Endothelial cell of umbilical vein (primary cell): ENCODE results near the gene KDM3B. TPM values are rescaled to one million over a fixed set of nuclear protein-coding genes. Genes with fewer than 3 reads are reported as not detected.

Experiments used
- BruUV-seq: library from RNA; stranded (reverse); fragments of 400-500 nt; replicated peaks from 2 replicates; lab custom pipeline; 2021; lab: Mats Ljungman, UMichigan
- CTCF ChIA-PET: fragments of 300-600, 350-600 bp; sonication (Branson Sonifier 250); formaldehyde crosslinking; loops from one replicate; lab custom pipeline; 2021; ENCODE audit warnings: antibody characterized with exemption, inconsistent platforms; lab: Charles Lee
- POLR2A ChIA-PET: fragments of 300-600, 350-600 bp; sonication (Branson Sonifier 250); formaldehyde crosslinking; loops from one replicate; lab custom pipeline; 2021; ENCODE audit warnings: antibody characterized with exemption, inconsistent platforms; lab: Charles Lee
- DNase-seq: peaks from one replicate; pipeline ENCODE4 v3.0.0-alpha.2; 2011; ENCODE audit warnings: low read depth, low spot score
- FAIRE-seq: peaks from 2 replicates; lab custom pipeline; 2011; peaks lifted over from hg19 to GRCh38; lab: Jason Lieb, UNC
- H2AFZ ChIP-seq: 2 replicates; pipeline ENCODE4 v1.6.0; 2012; ENCODE audit warnings: low read depth, low read length, control low read depth, inconsistent platforms
- H3K27ac ChIP-seq: 2 replicates; pipeline ENCODE4 v1.5.1; 2011; ENCODE audit warnings: low read depth, mild to moderate bottlenecking, control low read depth, low read length, moderate library complexity; ENCODE audit not compliant: insufficient read depth
- H3K27me3 ChIP-seq, 2 experiments: 2 replicates each; pipeline versions ENCODE4 v1.6.0 to v1.6.1; 2011; ENCODE audit warnings: low read length in 2 of 2, mixed read lengths in 1 of 2; ENCODE audit not compliant: control insufficient read depth in 2 of 2, insufficient read depth in 2 of 2
- H3K36me3 ChIP-seq, 2 experiments: 2 replicates in 1 of 2; 3 replicates in 1 of 2; pipeline ENCODE4 v1.5.1; 2011; ENCODE audit warnings: low read length in 2 of 2, mild to moderate bottlenecking in 1 of 2, moderate library complexity in 1 of 2; ENCODE audit not compliant: control insufficient read depth in 2 of 2, insufficient read depth in 2 of 2; ENCODE audit errors: extremely low read depth in 1 of 2
- H3K4me1 ChIP-seq: 3 replicates; pipeline ENCODE4 v1.5.1; 2011; ENCODE audit warnings: mild to moderate bottlenecking, low read length; ENCODE audit not compliant: control insufficient read depth, insufficient read depth; ENCODE audit errors: extremely low read depth
- H3K4me2 ChIP-seq: 2 replicates; pipeline ENCODE4 v1.6.1; 2011; ENCODE audit warnings: low read length, control low read depth, mixed read lengths; ENCODE audit not compliant: insufficient read depth
- H3K4me3 ChIP-seq, 3 experiments: fragments of 200-600 bp in 1 of 3; sonication (generic), shearing (Covaris generic) in 1 of 3; replicated peaks in 1 of 3; 2 replicates each; pipeline ENCODE4 v1.5.1; 2011 to 2016; ENCODE audit warnings: control low read depth in 3 of 3, low read length in 3 of 3, mild to moderate bottlenecking in 2 of 3, inconsistent platforms in 1 of 3, low read depth in 1 of 3, moderate library complexity in 1 of 3; ENCODE audit not compliant: insufficient read depth in 1 of 3
- H3K79me2 ChIP-seq: 2 replicates; pipeline ENCODE4 v1.6.0; 2012; ENCODE audit warnings: low read length, inconsistent platforms; ENCODE audit not compliant: control insufficient read depth, insufficient read depth
- H3K9ac ChIP-seq: replicated peaks from 2 replicates; pipeline ENCODE3; 2011; ENCODE audit warnings: low read length, control low read depth; ENCODE audit not compliant: insufficient read depth; ENCODE audit errors: extremely low read depth
- H3K9me1 ChIP-seq: replicated peaks from 3 replicates; pipeline ENCODE4 v1.6.0; 2011; ENCODE audit warnings: mild to moderate bottlenecking, low read length; ENCODE audit not compliant: control insufficient read depth, insufficient read depth; ENCODE audit errors: extremely low read depth
- H3K9me3 ChIP-seq: replicated peaks from 2 replicates; pipeline ENCODE4 v1.5.1; 2012; ENCODE audit warnings: low read length, inconsistent platforms; ENCODE audit not compliant: control insufficient read depth, insufficient read depth
- H4K20me1 ChIP-seq: replicated peaks from 2 replicates; pipeline ENCODE3; 2011; ENCODE audit warnings: mild to moderate bottlenecking, low read length; ENCODE audit not compliant: control insufficient read depth, insufficient read depth; ENCODE audit errors: extremely low read depth
- CTCF ChIP-seq, 2 donors: IDR thresholded peaks; 1 replicate in 1 of 2; 2 replicates in 1 of 2; pipeline ENCODE4 v1.5.1; 2011; ENCODE audit warnings: low read length in 2 of 2, mild to moderate bottlenecking in 2 of 2, moderate library complexity in 2 of 2, control low read depth in 1 of 2, inconsistent platforms in 1 of 2, low read depth in 1 of 2; ENCODE audit not compliant: insufficient read depth in 1 of 2; ENCODE audit errors: extremely low read depth in 1 of 2
- EZH2 ChIP-seq: IDR thresholded peaks from 2 replicates; pipeline ENCODE4 v1.6.1; 2012; ENCODE audit warnings: borderline replicate concordance, low read depth, mild to moderate bottlenecking, moderate library complexity, low read length, inconsistent platforms; ENCODE audit not compliant: severe bottlenecking
- FOS ChIP-seq: IDR thresholded peaks from 2 replicates; pipeline ENCODE4 v1.6.1; 2011; ENCODE audit warnings: mild to moderate bottlenecking, low read length, moderate library complexity, borderline replicate concordance; ENCODE audit not compliant: insufficient read depth
- GATA2 ChIP-seq: IDR thresholded peaks from 2 replicates; pipeline ENCODE4 v1.7.0; 2011; ENCODE audit warnings: low read depth, mild to moderate bottlenecking, moderate library complexity, mixed read lengths, low read length; ENCODE audit not compliant: insufficient read length, insufficient read depth
- JUN ChIP-seq: IDR thresholded peaks from 2 replicates; pipeline ENCODE4 v1.6.1; 2011; ENCODE audit warnings: borderline replicate concordance, low read depth; ENCODE audit not compliant: insufficient read length, insufficient read depth
- MAX ChIP-seq: IDR thresholded peaks from 2 replicates; pipeline ENCODE4 v1.6.1; 2011; ENCODE audit not compliant: insufficient read depth, insufficient read length
- MYC ChIP-seq: IDR thresholded peaks from one replicate; pipeline ENCODE4 v1.6.1; 2011; ENCODE audit warnings: mild to moderate bottlenecking, low read depth, low read length
- POLR2A ChIP-seq: IDR thresholded peaks from 2 replicates; pipeline ENCODE4 v1.6.1; 2012; ENCODE audit warnings: low read depth, mild to moderate bottlenecking, control low read depth, low read length
- POLR2AphosphoS5 ChIP-seq: IDR thresholded peaks from 2 replicates; pipeline ENCODE4 v1.6.1; 2012; ENCODE audit warnings: low read depth, mild to moderate bottlenecking, control low read depth, low read length, moderate library complexity; ENCODE audit not compliant: insufficient read depth
- dilution Hi-C: fragments of 300-500 bp; cut with MboI; formaldehyde crosslinking; loops from one replicate; pipeline ENCODE4 v1.15.0; 2019; ENCODE audit warnings: low sequenced_read_pairs; ENCODE audit not compliant: extremely low pct_ligation_motif_present
- intact Hi-C: fragments of 100-400 bp; cut with micrococcal nuclease; formaldehyde crosslinking; loops from one replicate; pipeline ENCODE4 v1.10.0; 2022
- polyA plus RNA-seq, 4 experiments: library from polyadenylated mRNA; depleted of rRNA in 3 of 4; stranded (reverse) in 3 of 4; unstranded in 1 of 4; fragments of >200 nt; gene quantifications; 2 replicates each; pipeline versions ENCODE4 v1.2.1 to v1.2.3, GENCODE V29; 2011 to 2012; ENCODE audit warnings: missing spikeins in 1 of 4
- total RNA-seq: library from RNA; stranded (reverse); gene quantifications from 2 replicates; pipeline ENCODE4 v1.2.3, GENCODE V29; 2021

KDM3B gene
- total and polyA plus RNA-seq, 2 donors (not counting 3 experiments of a cell fraction or from before 2014, with no cell fraction given), result 19.0 to 55.7 TPM

GRCh38 chr5:138359621-138360020 lies 7.1 kb downstream of the KDM3B start:
- Histone ChIP-seq H3K4me1 (peaks cover 7% of the 10 kb centered on the region), H3K9me1 (no peaks in the 10 kb centered on the region), H3K27me3 (no peaks in the 10 kb centered on the region), H3K9ac (no peak overlapping the region), H2AFZ (no peak overlapping the region), H4K20me1 (peaks cover 4% of the 10 kb centered on the region), H3K4me2 (no peak overlapping the region), H3K79me2 (peaks cover 81% of the 10 kb centered on the region), H3K4me3 (no peak overlapping the region), H3K27ac (no peak overlapping the region), H3K9me3 (no peaks in the 10 kb centered on the region), H3K36me3 (no peaks in the 10 kb centered on the region)
- CTCF ChIA-PET, result no interaction called here
- no peak for TF ChIP-seq POLR2A
- no peak for TF ChIP-seq GATA2
- no peak for TF ChIP-seq JUN
- no peak for TF ChIP-seq POLR2AphosphoS5
- no peak for TF ChIP-seq FOS
- TF ChIP-seq MYC, result no peak
- no peak for TF ChIP-seq EZH2
- no peak for TF ChIP-seq MAX
- no peak for TF ChIP-seq CTCF (IDR thresholded peaks at IDR 0.05; ENCODE audit: extremely low read depth in 1 of 2, insufficient read depth in 1 of 2, low read depth in 1 of 2, low read length in 2 of 2)
- intact Hi-C loops (no loop called here), dilution Hi-C loops (no loop called here)
- BruUV-seq, result no TSS peak
- POLR2A ChIA-PET, result no interaction called here
- FAIRE-seq (no peak), DNase-seq (no peak)
